Breast epithelium (tissue), 4 donors: Measurements from ENCODE around the gene CTNNA2. TPM values are rescaled to one million over a fixed set of nuclear protein-coding genes. Genes with fewer than 3 reads are reported as not detected.

Experiments
- DNase-seq, 2 donors: peaks; one replicate each; pipeline ENCODE4 v3.0.0-alpha.2; 2019; ENCODE audit warnings: low spot score in 2 of 2
- H3K27ac ChIP-seq, 2 donors: fragments of 200-600 bp; sonication (generic) in 1 of 2; one replicate each; pipeline ENCODE4 v1.5.1; 2016 to 2019; ENCODE audit warnings: mild to moderate bottlenecking in 1 of 2
- H3K27me3 ChIP-seq, 2 donors: fragments of 200-600 bp; sonication (generic) in 1 of 2; one replicate each; pipeline versions ENCODE4 v1.5.1 to v1.6.0; 2017 to 2019; ENCODE audit warnings: control low read depth in 1 of 2, mild to moderate bottlenecking in 1 of 2
- H3K36me3 ChIP-seq: fragments of 200-600 bp; one replicate; pipeline ENCODE4 v1.5.1; 2019
- H3K4me1 ChIP-seq, 2 donors: fragments of 200-600 bp; sonication (generic); one replicate each; pipeline ENCODE4 v1.5.1; 2016 to 2019; ENCODE audit warnings: control low read depth in 1 of 2
- H3K4me3 ChIP-seq, 3 donors: fragments of 200-600 bp; sonication (generic); 1 replicate in 2 of 3; 2 replicates in 1 of 3; pipeline ENCODE4 v1.5.1; 2016 to 2019; ENCODE audit warnings: mild to moderate bottlenecking in 3 of 3, moderate library complexity in 2 of 3
- H3K9me3 ChIP-seq, 2 donors: fragments of 200-600 bp; sonication (generic) in 1 of 2; one replicate each; pipeline ENCODE4 v1.5.1; 2016 to 2019; ENCODE audit warnings: control low read depth in 1 of 2
- POLR2A ChIP-seq: fragments of 450-650 bp; IDR thresholded peaks from one replicate; pipeline ENCODE4 v1.6.1; 2016; ENCODE audit warnings: antibody characterized with exemption, mild to moderate bottlenecking, moderate library complexity
- POLR2AphosphoS5 ChIP-seq, 3 donors: sonication (generic); formaldehyde crosslinking; IDR thresholded peaks; one replicate each; pipeline ENCODE4 v1.6.1; 2017; ENCODE audit warnings: antibody characterized with exemption in 3 of 3
- intact Hi-C: fragments of 100-400 bp; cut with DNase I; formaldehyde crosslinking; loops from one replicate; pipeline ENCODE4 v1.15.1; 2023; ENCODE audit warnings: low total_unique reads
- total RNA-seq, 3 donors: library from RNA; depleted of rRNA; stranded (reverse); fragments of >200 nt; gene quantifications; one replicate each; pipeline ENCODE4 v1.1.0, GENCODE V29; 2016
- TF ChIP-seq, protein P1 (sequence below), 3 donors: fragments of 450-650 bp; IDR thresholded peaks; one replicate each; pipeline ENCODE4 v1.5.1; 2016 to 2017; ENCODE audit warnings: antibody characterized with exemption in 3 of 3, mild to moderate bottlenecking in 3 of 3, moderate library complexity in 3 of 3

CTNNA2 gene
- total RNA-seq, 3 donors from 2014 or later: 0.16 TPM; not detected in 2

- no peaks in the 10 kb centered on the region for H3K9me3 ChIP-seq
- no peaks in the 10 kb centered on the region for H3K36me3 ChIP-seq
- H3K27me3 ChIP-seq: no peaks in the 10 kb centered on the region
- TF ChIP-seq POLR2A (no peak), POLR2AphosphoS5 (IDR thresholded peaks at IDR 0.05) (no peak)
- TF ChIP-seq, protein P1, sequence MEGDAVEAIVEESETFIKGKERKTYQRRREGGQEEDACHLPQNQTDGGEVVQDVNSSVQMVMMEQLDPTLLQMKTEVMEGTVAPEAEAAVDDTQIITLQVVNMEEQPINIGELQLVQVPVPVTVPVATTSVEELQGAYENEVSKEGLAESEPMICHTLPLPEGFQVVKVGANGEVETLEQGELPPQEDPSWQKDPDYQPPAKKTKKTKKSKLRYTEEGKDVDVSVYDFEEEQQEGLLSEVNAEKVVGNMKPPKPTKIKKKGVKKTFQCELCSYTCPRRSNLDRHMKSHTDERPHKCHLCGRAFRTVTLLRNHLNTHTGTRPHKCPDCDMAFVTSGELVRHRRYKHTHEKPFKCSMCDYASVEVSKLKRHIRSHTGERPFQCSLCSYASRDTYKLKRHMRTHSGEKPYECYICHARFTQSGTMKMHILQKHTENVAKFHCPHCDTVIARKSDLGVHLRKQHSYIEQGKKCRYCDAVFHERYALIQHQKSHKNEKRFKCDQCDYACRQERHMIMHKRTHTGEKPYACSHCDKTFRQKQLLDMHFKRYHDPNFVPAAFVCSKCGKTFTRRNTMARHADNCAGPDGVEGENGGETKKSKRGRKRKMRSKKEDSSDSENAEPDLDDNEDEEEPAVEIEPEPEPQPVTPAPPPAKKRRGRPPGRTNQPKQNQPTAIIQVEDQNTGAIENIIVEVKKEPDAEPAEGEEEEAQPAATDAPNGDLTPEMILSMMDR (IDR thresholded peaks at IDR 0.05): no peak
- intact Hi-C loops: no loop called here
- DNase-seq: no peak
- H3K4me3 ChIP-seq: no peak overlapping the region
- H3K27ac ChIP-seq: no peak overlapping the region
- no peaks in the 10 kb centered on the region for H3K4me1 ChIP-seq
These were observed 561.6 kb downstream of the CTNNA2 start for GRCh38 chr2:80074321-80075070.

DNA sequence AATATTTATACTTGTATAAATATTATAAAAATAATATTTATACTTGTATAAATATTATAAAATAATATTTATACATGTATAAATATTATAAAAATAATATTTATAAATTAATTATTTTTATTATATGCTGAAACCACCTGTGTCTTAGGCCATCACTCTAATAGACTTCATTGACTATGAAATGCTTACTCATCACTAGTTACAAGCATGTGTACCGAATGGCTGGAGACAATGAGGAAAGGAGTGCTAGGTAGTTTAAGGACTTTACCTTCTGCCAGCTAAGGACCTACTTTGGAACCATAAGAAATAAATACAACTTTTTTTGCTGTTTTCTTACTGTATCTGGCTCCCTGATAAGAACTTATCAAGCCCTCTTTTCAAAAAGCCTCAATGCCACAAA lies 562.9 kb downstream of the CTNNA2 start:
- Histone ChIP-seq H3K4me3 (no peak overlapping the region), H3K36me3 (no peaks in the 10 kb centered on the region), H3K4me1 (no peaks in the 10 kb centered on the region), H3K27ac (no peak overlapping the region), H3K27me3 (no peaks in the 10 kb centered on the region), H3K9me3 (no peaks in the 10 kb centered on the region)
- DNase-seq: no peak
- intact Hi-C loops: no loop called here
- no peak for TF ChIP-seq POLR2AphosphoS5 (IDR thresholded peaks at IDR 0.05)
- no peak for TF ChIP-seq POLR2A
- TF ChIP-seq, protein P1 (IDR thresholded peaks at IDR 0.05): no peak

- Histone ChIP-seq H3K27me3 (no peaks in the 10 kb centered on the region), H3K9me3 (no peaks in the 10 kb centered on the region), H3K27ac (no peak overlapping the region), H3K4me3 (no peak overlapping the region), H3K36me3 (no peaks in the 10 kb centered on the region), H3K4me1 (no peaks in the 10 kb centered on the region)
- DNase-seq: no peak
- TF ChIP-seq, protein P1 (IDR thresholded peaks at IDR 0.05): no peak
- TF ChIP-seq POLR2AphosphoS5 (IDR thresholded peaks at IDR 0.05) (no peak), POLR2A (no peak)
- intact Hi-C loops: no loop called here
These were observed 565.6 kb downstream of the CTNNA2 start for GRCh38 chr2:80078290-80079036.

- no peak for DNase-seq
- Histone ChIP-seq H3K36me3 (no peaks in the 10 kb centered on the region), H3K4me3 (no peak overlapping the region), H3K27me3 (no peaks in the 10 kb centered on the region), H3K27ac (no peak overlapping the region), H3K9me3 (no peaks in the 10 kb centered on the region), H3K4me1 (no peaks in the 10 kb centered on the region)
- TF ChIP-seq, protein P1 (IDR thresholded peaks at IDR 0.05): no peak
- TF ChIP-seq POLR2AphosphoS5 (IDR thresholded peaks at IDR 0.05): no peak
- TF ChIP-seq POLR2A: no peak
- intact Hi-C loops: no loop called here
These were observed 568.1 kb downstream of the CTNNA2 start for GRCh38 chr2:80080957-80081356.

DNA sequence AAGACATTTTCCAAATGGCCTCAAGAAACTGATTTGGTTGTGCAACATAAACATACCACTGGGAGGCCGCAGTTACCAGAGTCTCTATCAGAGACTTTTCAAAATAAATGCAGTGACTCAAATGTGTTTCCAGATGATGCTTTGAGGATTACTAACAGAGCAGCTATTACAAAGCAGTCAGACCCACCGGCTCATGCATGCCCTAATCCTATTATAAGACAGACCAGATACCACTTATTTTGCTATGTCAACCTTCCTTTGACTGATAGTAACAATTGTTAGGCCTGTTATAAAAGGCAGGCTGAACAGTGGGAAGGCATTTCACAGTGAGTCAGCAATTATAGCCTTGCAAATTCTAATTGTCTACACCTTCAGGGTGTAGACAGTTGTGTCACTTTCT lies 574.0 kb downstream of the CTNNA2 start:
- H3K36me3 ChIP-seq: no peaks in the 10 kb centered on the region
- H3K9me3 ChIP-seq: no peaks in the 10 kb centered on the region
- intact Hi-C loops: no loop called here
- no peak for TF ChIP-seq POLR2AphosphoS5 (IDR thresholded peaks at IDR 0.05)
- TF ChIP-seq, protein P1 (IDR thresholded peaks at IDR 0.05): no peak
- TF ChIP-seq POLR2A: no peak
- no peak overlapping the region for H3K27ac ChIP-seq
- DNase-seq: no peak
- H3K4me1 ChIP-seq: no peaks in the 10 kb centered on the region
- H3K4me3 ChIP-seq: no peak overlapping the region
- no peaks in the 10 kb centered on the region for H3K27me3 ChIP-seq
